GM12801 (cell line): Measurements from ENCODE around the gene MROH7.

Experiments used
- CTCF ChIP-seq: IDR thresholded peaks from one replicate; pipeline ENCODE4 v1.5.1; 2011; ENCODE audit warnings: control low read depth; ENCODE audit not compliant: insufficient read length; ENCODE audit errors: extremely low read depth

Gene MROH7

GRCh38 chr1:54600947-54601721 is 40.5 kb upstream of the MROH7 start:
- no peak for TF ChIP-seq CTCF

GRCh38 chr1:54601730-54602129 is 39.9 kb upstream of the MROH7 start:
- no peak for TF ChIP-seq CTCF

GRCh38 chr1:54602554-54602953 is 39.0 kb upstream of the MROH7 start:
- no peak for TF ChIP-seq CTCF

- no peak for TF ChIP-seq CTCF
Measured at GRCh38 chr1:54603241-54603640, 38.3 kb upstream of the MROH7 start.

- TF ChIP-seq CTCF = no peak
Measured at GRCh38 chr1:54604051-54604450, 37.5 kb upstream of the MROH7 start.

- TF ChIP-seq CTCF = no peak
Measured at GRCh38 chr1:54604572-54605370, 36.8 kb upstream of the MROH7 start.

GRCh38 chr1:54606096-54606989 is 35.2 kb upstream of the MROH7 start:
- TF ChIP-seq CTCF = no peak
